ENCODE results near the gene ETNPPL. TPM values are rescaled to one million over a fixed set of nuclear protein-coding genes. Genes with fewer than 3 reads are reported as not detected.

ETNPPL gene
- polyA plus RNA-seq, 1 of the 3 experiments (the other 2 are of a cell fraction) = not detected

GRCh38 chr4:108709234-108709633 is 53.6 kb downstream of the ETNPPL start:
- DNase-seq = no peak
- POLR2A ChIA-PET = no interaction called here
- CTCF ChIA-PET = interaction anchor here (0.7 kb wide), 1 partner anchor 1115 kb away, joined by 3 read pairs; no protein-coding TSS in a partner anchor
- no peaks in the 10 kb centered on the region for H3K9me3 ChIP-seq
- no peak overlapping the region for H3K9ac ChIP-seq
- no peaks in the 10 kb centered on the region for H3F3A ChIP-seq (replicated peaks; ENCODE audit: insufficient read depth)
- H3K9me2 ChIP-seq = no peaks in the 10 kb centered on the region
- peaks cover 6% of the 10 kb centered on the region; the same call in 1 of the 2 replicates for H3K27me3 ChIP-seq (ENCODE audit: insufficient read depth)
- TF ChIP-seq PBX3 (IDR thresholded peaks at IDR 0.05) = no peak
- TF ChIP-seq TCF12 (IDR thresholded peaks at IDR 0.05) = no peak
- TF ChIP-seq MXI1 (IDR thresholded peaks at IDR 0.05; ENCODE audit: low read depth, low read length) = no peak
- TF ChIP-seq EP300 (IDR thresholded peaks at IDR 0.05; ENCODE audit: borderline replicate concordance in 1 of 2, low read depth in 1 of 2, low read length in 1 of 2) = no peak
- TF ChIP-seq RCOR1 (IDR thresholded peaks at IDR 0.05; ENCODE audit: low read length) = no peak
- H3K79me2 ChIP-seq (ENCODE audit: insufficient read depth) = no peaks in the 10 kb centered on the region
- 14% methylated on average over 7 of the region's 10 CpGs for WGBS (ENCODE audit: low lambda C conversion rate)
- H3K4me2 ChIP-seq = no peak overlapping the region
- H4K20me1 ChIP-seq (ENCODE audit: insufficient read depth) = no peaks in the 10 kb centered on the region
- H3K36me3 ChIP-seq (replicated peaks in 1 of 2; ENCODE audit: control insufficient read depth in 1 of 2, insufficient read depth in 2 of 2, low read length in 1 of 2) = no peaks in the 10 kb centered on the region
- no peak overlapping the region for H3K27ac ChIP-seq (ENCODE audit: low read depth in 2 of 2, low read length in 1 of 2)
- H3K4me1 ChIP-seq (ENCODE audit: control insufficient read depth in 1 of 2, insufficient read depth in 2 of 2, low read depth in 1 of 2, low read length in 1 of 2) = no peaks in the 10 kb centered on the region
- no peak overlapping the region for H2AFZ ChIP-seq (ENCODE audit: low read depth)
- H3K4me3 ChIP-seq (ENCODE audit: low read depth in 2 of 2, low read length in 1 of 2) = no peak overlapping the region

GRCh38 chr4:108706289-108706688 is 56.6 kb downstream of the ETNPPL start:
- no peaks in the 10 kb centered on the region for H3K4me1 ChIP-seq (ENCODE audit: control insufficient read depth in 1 of 2, insufficient read depth in 2 of 2, low read depth in 1 of 2, low read length in 1 of 2)
- whole genome bisulfite sequencing (ENCODE audit: low lambda C conversion rate) = 5% methylated on average over 4 of the region's 4 CpGs
- H3K27me3 ChIP-seq (ENCODE audit: insufficient read depth) = peaks cover 6% of the 10 kb centered on the region; the same call in 1 of the 2 replicates
- H3K9ac ChIP-seq = no peak overlapping the region
- no peaks in the 10 kb centered on the region for H3K9me2 ChIP-seq
- H3F3A ChIP-seq (replicated peaks; ENCODE audit: insufficient read depth) = no peaks in the 10 kb centered on the region
- no peak overlapping the region for H3K4me2 ChIP-seq
- POLR2A ChIA-PET = no interaction called here
- no peak overlapping the region for H3K4me3 ChIP-seq (ENCODE audit: low read depth in 2 of 2, low read length in 1 of 2)
- CTCF ChIA-PET = no interaction called here
- no peak for DNase-seq
- H3K36me3 ChIP-seq (replicated peaks in 1 of 2; ENCODE audit: control insufficient read depth in 1 of 2, insufficient read depth in 2 of 2, low read length in 1 of 2) = no peaks in the 10 kb centered on the region
- no peaks in the 10 kb centered on the region for H3K79me2 ChIP-seq (ENCODE audit: insufficient read depth)
- H4K20me1 ChIP-seq (ENCODE audit: insufficient read depth) = no peaks in the 10 kb centered on the region
- no peak overlapping the region for H2AFZ ChIP-seq (ENCODE audit: low read depth)
- no peaks in the 10 kb centered on the region for H3K9me3 ChIP-seq
- H3K27ac ChIP-seq (ENCODE audit: low read depth in 2 of 2, low read length in 1 of 2) = no peak overlapping the region
- TF ChIP-seq POLR2AphosphoS5 (IDR thresholded peaks at IDR 0.05; ENCODE audit: low read depth, low read length) (no peak), TCF12 (IDR thresholded peaks at IDR 0.05) (peak; percentile 25; the same call in 1 of the 2 replicates)

- CTCF ChIA-PET = no interaction called here
- H3K9me2 ChIP-seq = no peaks in the 10 kb centered on the region
- 44% methylated on average over 2 of the region's 2 CpGs for WGBS (ENCODE audit: low lambda C conversion rate)
- H3K4me2 ChIP-seq = no peak overlapping the region
- H3F3A ChIP-seq (replicated peaks; ENCODE audit: insufficient read depth) = peaks cover 5% of the 10 kb centered on the region
- no peak for DNase-seq
- no peak overlapping the region for H2AFZ ChIP-seq (ENCODE audit: low read depth)
- H3K4me3 ChIP-seq (ENCODE audit: low read depth in 2 of 2, low read length in 1 of 2) = no peak overlapping the region
- H3K4me1 ChIP-seq (ENCODE audit: control insufficient read depth in 1 of 2, insufficient read depth in 2 of 2, low read depth in 1 of 2, low read length in 1 of 2) = peaks cover 0 to 4% of the 10 kb centered on the region in 2 experiments; a peak in 2 of 4 replicates
- POLR2A ChIA-PET = no interaction called here
- H3K79me2 ChIP-seq (ENCODE audit: insufficient read depth) = no peaks in the 10 kb centered on the region
- no peaks in the 10 kb centered on the region for H3K36me3 ChIP-seq (replicated peaks in 1 of 2; ENCODE audit: control insufficient read depth in 1 of 2, insufficient read depth in 2 of 2, low read length in 1 of 2)
- H3K9me3 ChIP-seq = no peaks in the 10 kb centered on the region
- peaks cover 6% of the 10 kb centered on the region; the same call in 1 of the 2 replicates for H3K27me3 ChIP-seq (ENCODE audit: insufficient read depth)
- H3K9ac ChIP-seq = no peak overlapping the region
- H4K20me1 ChIP-seq (ENCODE audit: insufficient read depth) = no peaks in the 10 kb centered on the region
- no peak for TF ChIP-seq FOXM1 (IDR thresholded peaks at IDR 0.05; ENCODE audit: low read depth)
- TF ChIP-seq CTCF (IDR thresholded peaks at IDR 0.05) = no peak
- no peak for TF ChIP-seq JUND (IDR thresholded peaks at IDR 0.05)
- no peak overlapping the region for H3K27ac ChIP-seq (ENCODE audit: low read depth in 2 of 2, low read length in 1 of 2)
These were observed 58.9 kb downstream of the ETNPPL start for GRCh38 chr4:108703966-108704365.
